ENCODE results near the gene MRPS2.

MRPS2 gene

DNA sequence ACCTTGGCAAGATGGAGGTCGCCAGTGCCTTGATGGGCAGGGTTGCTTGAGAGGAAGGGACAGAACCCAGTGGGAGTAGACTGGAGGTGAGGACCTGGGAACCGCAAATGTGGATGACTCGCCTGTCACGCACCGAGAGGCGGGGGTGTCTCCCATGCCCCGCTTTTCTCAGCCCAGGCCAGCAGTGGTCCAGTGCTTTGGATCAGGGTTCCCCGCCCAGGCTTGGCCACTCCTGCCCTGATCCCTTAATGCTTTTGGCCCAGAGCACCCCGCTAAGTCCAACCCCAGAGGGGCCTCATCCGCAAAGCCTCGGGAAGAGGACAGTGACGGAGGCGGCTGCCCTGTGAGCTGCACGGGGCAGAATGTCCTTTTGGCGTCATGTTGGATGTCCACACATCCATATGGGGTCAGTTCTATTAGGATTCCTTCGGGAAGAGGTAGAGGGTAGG, 2.4 kb downstream of the MRPS2 start:
- no peak overlapping the region for H3K27ac ChIP-seq
- TF ChIP-seq, protein P1, sequence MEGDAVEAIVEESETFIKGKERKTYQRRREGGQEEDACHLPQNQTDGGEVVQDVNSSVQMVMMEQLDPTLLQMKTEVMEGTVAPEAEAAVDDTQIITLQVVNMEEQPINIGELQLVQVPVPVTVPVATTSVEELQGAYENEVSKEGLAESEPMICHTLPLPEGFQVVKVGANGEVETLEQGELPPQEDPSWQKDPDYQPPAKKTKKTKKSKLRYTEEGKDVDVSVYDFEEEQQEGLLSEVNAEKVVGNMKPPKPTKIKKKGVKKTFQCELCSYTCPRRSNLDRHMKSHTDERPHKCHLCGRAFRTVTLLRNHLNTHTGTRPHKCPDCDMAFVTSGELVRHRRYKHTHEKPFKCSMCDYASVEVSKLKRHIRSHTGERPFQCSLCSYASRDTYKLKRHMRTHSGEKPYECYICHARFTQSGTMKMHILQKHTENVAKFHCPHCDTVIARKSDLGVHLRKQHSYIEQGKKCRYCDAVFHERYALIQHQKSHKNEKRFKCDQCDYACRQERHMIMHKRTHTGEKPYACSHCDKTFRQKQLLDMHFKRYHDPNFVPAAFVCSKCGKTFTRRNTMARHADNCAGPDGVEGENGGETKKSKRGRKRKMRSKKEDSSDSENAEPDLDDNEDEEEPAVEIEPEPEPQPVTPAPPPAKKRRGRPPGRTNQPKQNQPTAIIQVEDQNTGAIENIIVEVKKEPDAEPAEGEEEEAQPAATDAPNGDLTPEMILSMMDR (conservative IDR thresholded peaks at IDR 0.05): no peak

DNA sequence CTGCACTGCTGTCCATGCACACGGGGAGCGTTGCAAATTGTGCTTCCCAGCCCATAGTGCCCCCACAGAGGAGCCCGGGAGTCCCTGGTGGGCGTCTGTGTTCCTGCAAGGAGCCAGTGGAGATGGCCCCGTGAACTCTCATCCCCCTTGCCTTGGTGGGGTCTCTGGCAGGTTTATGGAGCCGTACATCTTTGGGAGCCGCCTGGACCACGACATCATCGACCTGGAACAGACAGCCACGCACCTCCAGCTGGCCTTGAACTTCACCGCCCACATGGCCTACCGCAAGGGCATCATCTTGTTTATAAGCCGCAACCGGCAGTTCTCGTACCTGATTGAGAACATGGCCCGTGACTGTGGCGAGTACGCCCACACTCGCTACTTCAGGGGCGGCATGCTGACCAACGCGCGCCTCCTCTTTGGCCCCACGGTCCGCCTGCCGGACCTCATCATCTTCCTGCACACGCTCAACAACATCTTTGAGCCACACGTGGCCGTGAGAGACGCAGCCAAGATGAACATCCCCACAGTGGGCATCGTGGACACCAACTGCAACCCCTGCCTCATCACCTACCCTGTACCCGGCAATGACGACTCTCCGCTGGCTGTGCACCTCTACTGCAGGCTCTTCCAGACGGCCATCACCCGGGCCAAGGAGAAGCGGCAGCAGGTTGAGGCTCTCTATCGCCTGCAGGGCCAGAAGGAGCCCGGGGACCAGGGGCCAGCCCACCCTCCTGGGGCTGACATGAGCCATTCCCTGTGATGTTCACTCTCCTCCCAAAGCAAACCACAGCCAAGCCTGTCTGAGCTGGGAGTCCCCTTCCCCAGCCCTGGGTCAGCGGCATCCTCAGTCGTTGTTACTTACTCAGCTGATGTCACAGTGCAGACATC, 3.1 kb downstream of the MRPS2 start:
- no peak overlapping the region for H3K27ac ChIP-seq
- TF ChIP-seq, protein P1 (conservative IDR thresholded peaks at IDR 0.05): no peak

DNA sequence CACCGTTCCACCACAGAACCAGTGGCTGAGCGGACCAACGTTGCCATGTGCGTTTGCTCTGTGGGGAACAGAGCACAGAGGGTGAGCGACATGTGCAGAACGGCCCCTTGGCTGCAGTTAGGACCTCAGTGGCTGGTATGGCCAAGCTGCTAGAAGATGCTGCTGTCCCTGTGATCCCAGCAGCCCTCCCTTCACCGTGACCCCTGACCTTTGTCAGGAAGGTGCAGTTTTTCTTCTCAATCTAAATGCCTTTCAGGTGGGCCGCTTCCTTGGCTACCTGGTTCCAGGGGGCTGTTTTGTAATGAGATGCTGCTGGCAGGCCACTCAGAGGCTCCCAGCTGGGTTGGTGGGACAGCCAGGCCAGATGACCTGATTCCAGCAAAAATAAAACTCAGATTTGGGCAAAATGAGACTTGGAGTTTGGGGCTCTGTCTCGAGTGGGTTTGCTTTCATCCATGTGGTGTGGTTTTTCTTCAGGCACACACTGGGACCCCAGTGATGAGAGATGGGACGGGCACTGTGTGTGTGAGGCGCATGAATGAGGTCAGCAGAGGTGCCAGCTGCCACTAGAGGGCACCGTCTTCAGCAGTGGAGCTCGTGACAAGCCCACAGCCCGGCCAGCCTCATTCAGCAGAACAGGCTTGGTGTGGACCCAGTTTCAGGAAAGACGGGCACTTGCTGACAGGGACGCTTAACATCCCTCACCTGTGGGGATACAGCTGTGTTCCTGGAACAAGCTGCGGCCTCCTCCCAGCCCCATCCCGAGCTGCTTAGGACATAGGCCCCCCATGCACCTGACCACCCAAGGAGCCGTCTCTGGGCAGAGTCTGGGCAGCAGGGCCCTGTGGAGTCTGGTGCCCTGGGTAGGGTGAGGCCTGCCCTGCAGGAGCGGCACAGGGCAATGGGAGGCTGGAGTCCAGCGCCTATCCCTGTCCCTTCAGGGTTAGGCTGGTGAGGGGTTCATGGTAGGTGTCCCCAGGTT, 4.1 kb downstream of the MRPS2 start:
- TF ChIP-seq, protein P1 (conservative IDR thresholded peaks at IDR 0.05): peak; percentile 97
- H3K27ac ChIP-seq: no peak overlapping the region

DNA sequence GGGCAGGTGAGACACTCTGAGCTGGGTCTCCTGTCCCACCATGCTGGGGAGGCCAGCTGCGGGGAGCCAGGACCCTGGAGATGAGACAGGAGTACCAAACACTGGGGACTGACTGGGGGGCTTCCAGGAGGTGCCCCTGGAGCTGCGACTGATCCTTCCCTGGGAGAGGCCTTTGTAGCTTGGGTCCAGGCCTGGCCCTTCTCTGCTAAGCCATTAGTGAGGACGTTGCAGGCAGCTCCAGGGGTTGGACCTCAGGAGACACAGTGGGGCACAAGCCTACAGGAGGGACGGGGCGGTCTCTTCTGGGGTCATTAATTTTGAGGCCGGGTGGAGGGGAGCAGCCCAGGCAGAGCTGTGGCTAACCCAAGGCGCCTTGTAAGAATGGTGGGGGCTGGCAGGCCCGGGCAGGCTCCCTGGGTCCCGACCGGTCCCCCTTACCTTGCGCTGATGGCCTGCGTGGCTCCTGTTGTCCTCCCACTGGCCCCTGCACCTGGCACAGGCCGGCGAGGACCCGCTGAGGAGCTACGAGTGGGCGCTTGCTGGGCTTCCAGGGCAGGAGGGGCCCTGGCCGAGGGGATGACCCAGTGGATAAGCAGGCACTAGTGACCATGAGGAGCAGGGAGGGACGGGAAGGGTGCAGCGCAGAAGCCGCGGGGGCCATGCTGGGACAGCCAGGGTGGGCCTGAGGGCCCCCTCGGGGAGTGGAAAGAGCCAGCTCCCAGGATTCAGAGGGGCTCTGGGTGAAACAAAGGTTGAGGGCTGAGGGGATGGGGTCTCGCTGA, 5.1 kb downstream of the MRPS2 start:
- H3K27ac ChIP-seq: no peak overlapping the region

DNA sequence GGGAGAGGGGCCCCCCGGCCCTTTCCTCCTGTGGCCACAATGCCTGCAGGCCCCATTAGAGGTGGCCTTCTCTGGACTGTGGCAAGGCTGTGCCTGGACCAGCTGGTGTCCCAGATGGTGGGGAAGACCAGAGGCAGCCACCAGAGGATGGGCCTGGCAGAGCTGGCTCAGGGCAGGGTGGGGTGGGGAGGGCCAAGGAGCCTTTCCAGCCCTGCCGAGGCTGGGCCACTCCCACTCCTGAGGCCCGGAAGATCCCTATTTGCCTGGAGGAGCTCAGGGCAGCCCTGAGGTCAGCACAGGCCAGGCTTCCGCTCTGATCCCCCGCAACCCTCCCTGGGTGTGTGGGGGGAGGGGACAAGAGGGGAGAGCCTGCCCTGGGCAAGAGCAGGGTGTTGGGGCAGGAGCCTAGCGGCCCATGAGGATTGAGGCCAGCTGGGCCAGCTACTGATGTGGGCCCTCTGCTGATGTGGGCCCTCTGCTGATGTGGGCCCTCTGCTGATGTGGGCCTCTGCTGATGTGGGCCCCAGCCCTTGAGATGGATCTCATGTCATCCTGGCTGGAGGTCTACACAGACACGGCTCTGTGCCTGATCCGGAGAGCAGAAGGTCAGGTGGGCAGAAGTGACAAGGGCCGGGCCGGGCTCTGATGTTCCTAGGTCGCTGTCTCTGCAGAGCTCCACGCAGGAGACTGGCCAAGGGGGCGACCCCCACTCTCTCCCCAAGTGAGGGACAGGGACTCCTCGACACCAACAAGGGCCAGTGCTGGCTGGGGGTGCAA, 6.0 kb downstream of the MRPS2 start:
- TF ChIP-seq, protein P1 (conservative IDR thresholded peaks at IDR 0.05): no peak
- H3K27ac ChIP-seq: no peak overlapping the region

More for the DNA sequence above, 5.1 kb downstream of the MRPS2 start:
- TF ChIP-seq, protein P1 (conservative IDR thresholded peaks at IDR 0.05): no peak

DNA sequence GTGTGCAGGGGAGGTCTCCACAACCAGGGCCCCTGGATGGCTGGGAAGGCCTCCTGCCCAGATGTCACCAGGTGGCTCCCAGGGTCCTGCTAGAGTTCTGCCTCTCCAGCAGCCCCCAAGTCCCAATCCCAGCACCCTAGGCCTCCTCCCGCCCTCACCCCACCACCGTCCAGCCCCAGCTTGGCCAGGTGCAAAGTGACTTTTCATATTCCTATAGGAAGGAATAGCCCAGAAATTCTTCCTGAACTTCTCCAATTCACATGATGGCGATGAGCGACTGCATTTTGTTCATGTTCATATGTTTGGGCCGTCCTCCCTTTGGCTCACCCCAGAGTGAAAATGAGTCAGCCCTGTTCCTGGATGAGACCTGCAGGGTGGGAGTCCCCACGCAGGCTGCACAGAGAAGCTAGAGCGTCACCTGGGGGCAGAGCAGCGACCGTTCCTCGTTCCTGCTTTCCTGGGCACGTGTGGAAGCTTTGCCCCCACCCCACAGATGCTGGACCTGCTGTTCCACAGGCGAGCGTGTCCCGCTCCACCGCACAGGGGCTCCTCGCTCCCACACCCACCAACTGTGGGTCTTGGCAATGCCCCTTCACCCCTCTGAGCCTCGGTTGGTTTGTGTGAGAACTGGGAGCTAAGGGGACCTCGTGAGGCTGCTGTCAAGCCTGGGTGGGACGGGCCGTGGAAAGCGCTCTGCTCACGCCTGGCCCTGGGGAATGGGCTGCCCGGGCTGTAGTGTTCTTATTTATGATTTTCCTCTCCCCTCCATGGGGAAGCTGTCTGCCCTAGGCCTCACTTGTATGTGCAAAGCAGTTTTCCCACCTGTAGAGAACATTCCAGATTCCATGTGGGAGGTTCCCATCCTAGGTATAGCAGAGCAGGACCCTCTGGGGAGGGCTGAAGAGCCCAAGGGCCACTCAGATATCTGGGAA, 6.9 kb downstream of the MRPS2 start:
- no peak overlapping the region for H3K27ac ChIP-seq
- TF ChIP-seq, protein P1 (conservative IDR thresholded peaks at IDR 0.05): no peak
